HepG2 (cell line): ENCODE results near the gene WNK4. TPM values are rescaled to one million over a fixed set of nuclear protein-coding genes. Genes with fewer than 3 reads are reported as not detected.

Experiments used
- ATF1 ChIP-seq: IDR thresholded peaks from 2 replicates; pipeline ENCODE4 v1.6.1; 2016; ENCODE audit warnings: mild to moderate bottlenecking, control low read depth
- DMTF1 ChIP-seq: sonication (generic); formaldehyde crosslinking; IDR thresholded peaks from 2 replicates; pipeline ENCODE4 v1.4.0; 2020; ENCODE audit warnings: mild to moderate bottlenecking, missing genetic modification reagents
- E2F5 ChIP-seq: sonication (generic); formaldehyde crosslinking; conservative IDR thresholded peaks from 2 replicates; pipeline ENCODE4 v1.4.0; 2020; ENCODE audit warnings: missing genetic modification reagents
- EP300 ChIP-seq, 3 experiments: sonication (generic) in 1 of 3; formaldehyde crosslinking in 1 of 3; IDR thresholded peaks; 2 replicates each; pipeline versions ENCODE4 v1.5.1 to v1.6.1; 2011 to 2020; ENCODE audit warnings: low read depth in 2 of 3, low read length in 2 of 3, borderline replicate concordance in 1 of 3, improper control_type of control experiment in 1 of 3, mild to moderate bottlenecking in 1 of 3, missing genetic modification reagents in 1 of 3, moderate library complexity in 1 of 3
- FOXP1 ChIP-seq, 2 experiments: fragments of 450-650 bp in 1 of 2; IDR thresholded peaks; 2 replicates each; pipeline ENCODE4 v1.6.1; 2017 to 2018; ENCODE audit warnings: antibody characterized with exemption in 1 of 2
- HIVEP1 ChIP-seq: sonication (generic); formaldehyde crosslinking; IDR thresholded peaks from 2 replicates; pipeline ENCODE4 v1.4.0; 2020; ENCODE audit warnings: mild to moderate bottlenecking, missing genetic modification reagents
- HMG20A ChIP-seq: IDR thresholded peaks from 2 replicates; pipeline ENCODE4 v1.6.1; 2016; ENCODE audit warnings: borderline replicate concordance
- MBNL3 ChIP-seq: fragments of 250-450 bp; sonication (Bioruptor Pico); conservative IDR thresholded peaks from 2 replicates; pipeline ENCODE4 v1.8.0; 2022; ENCODE audit warnings: mild to moderate bottlenecking, inconsistent platforms
- NCOA2 ChIP-seq: sonication (generic); formaldehyde crosslinking; IDR thresholded peaks from 2 replicates; pipeline ENCODE4 v1.8.0; 2022; ENCODE audit warnings: inconsistent platforms
- NRL ChIP-seq: sonication (generic); formaldehyde crosslinking; IDR thresholded peaks from 2 replicates; pipeline ENCODE4 v1.5.0; 2020; ENCODE audit warnings: missing genetic modification reagents, mild to moderate bottlenecking, moderate library complexity, borderline replicate concordance
- PLRG1 ChIP-seq: fragments of 450-650 bp; conservative IDR thresholded peaks from 2 replicates; pipeline ENCODE4 v1.6.1; 2016
- SMAD9 ChIP-seq: sonication (generic); formaldehyde crosslinking; IDR thresholded peaks from 2 replicates; pipeline ENCODE4 v1.5.1; 2020; ENCODE audit warnings: mild to moderate bottlenecking, missing genetic modification reagents
- SSRP1 ChIP-seq: IDR thresholded peaks from 2 replicates; pipeline ENCODE4 v1.6.1; 2016; ENCODE audit warnings: control low read depth
- THRA ChIP-seq: sonication (generic); formaldehyde crosslinking; IDR thresholded peaks from 2 replicates; pipeline ENCODE4 v1.4.0; 2020; ENCODE audit warnings: missing genetic modification reagents, borderline replicate concordance
- TSC22D2 ChIP-seq: sonication (generic); formaldehyde crosslinking; IDR thresholded peaks from 2 replicates; pipeline ENCODE4 v1.5.1; 2020; ENCODE audit warnings: missing genetic modification reagents, mild to moderate bottlenecking, borderline replicate concordance
- ZFP62 ChIP-seq: sonication (generic); formaldehyde crosslinking; IDR thresholded peaks from 2 replicates; pipeline ENCODE4 v1.4.0; 2020; ENCODE audit warnings: missing genetic modification reagents
- ZKSCAN8 ChIP-seq: IDR thresholded peaks from 2 replicates; pipeline ENCODE4 v1.6.1; 2016; ENCODE audit warnings: borderline replicate concordance, missing genetic modification reagents, missing compliant biosample characterization
- ZMYM2 ChIP-seq: sonication (generic); formaldehyde crosslinking; IDR thresholded peaks from 2 replicates; pipeline ENCODE4 v1.8.0; 2022; ENCODE audit warnings: mild to moderate bottlenecking, missing genetic modification reagents
- ZNF225 ChIP-seq: sonication (generic); formaldehyde crosslinking; IDR thresholded peaks from 2 replicates; pipeline ENCODE4 v1.4.0; 2020; ENCODE audit warnings: mild to moderate bottlenecking, missing genetic modification reagents
- ZNF276 ChIP-seq: sonication (generic); formaldehyde crosslinking; IDR thresholded peaks from 2 replicates; pipeline ENCODE4 v1.4.0; 2020; ENCODE audit warnings: mild to moderate bottlenecking, low read depth, missing genetic modification reagents
- ZNF749 ChIP-seq: sonication (generic); formaldehyde crosslinking; IDR thresholded peaks from 2 replicates; pipeline ENCODE4 v1.8.0; 2022; ENCODE audit warnings: mild to moderate bottlenecking, missing genetic modification reagents, moderate library complexity, borderline replicate concordance
- ZNF770 ChIP-seq: sonication (generic); formaldehyde crosslinking; IDR thresholded peaks from 2 replicates; pipeline ENCODE4 v1.5.0; 2020; ENCODE audit warnings: mild to moderate bottlenecking, missing genetic modification reagents
- ZNF878 ChIP-seq: sonication (generic); formaldehyde crosslinking; IDR thresholded peaks from 2 replicates; pipeline ENCODE4 v1.8.1; 2023; ENCODE audit warnings: mild to moderate bottlenecking, missing genetic modification reagents, moderate library complexity
- polyA plus RNA-seq, 8 experiments: library from polyadenylated mRNA; depleted of rRNA in 3 of 8; stranded (reverse) in 7 of 8; unstranded in 1 of 8; fragments of >200 nt; fragmentation: Illumina TruSeq in 4 of 8; extraction: Trizol in 4 of 8; gene quantifications; 2 replicates each; pipeline versions ENCODE4 v1.2.1 to v1.2.3, GENCODE V29; 2011 to 2016; ENCODE audit warnings: low read depth in 4 of 8, missing spikeins in 1 of 8, mixed read lengths in 1 of 8; ENCODE audit not compliant: insufficient read depth in 1 of 8
- total RNA-seq, 5 experiments: library from RNA; depleted of rRNA; stranded (reverse); fragments of >200 nt; fragmentation: Illumina TruSeq; extraction: Trizol; gene quantifications; 2 replicates each; pipeline ENCODE4 v1.2.3, GENCODE V29; 2016; ENCODE audit warnings: low read depth in 1 of 5

The WNK4 gene
- total and polyA plus RNA-seq, 2 of the 13 experiments (the other 11 are each of a cell fraction or from before 2014, with no cell fraction given) = 2.7 to 13.7 TPM

GRCh38 chr17:42791948-42792347, 11.5 kb downstream of the WNK4 start (continued):
- TF ChIP-seq DMTF1 (CRISPR knock-in tag) (no peak), THRA (no peak; the same call in 1 of the 2 replicates), ZNF878 (CRISPR knock-in tag) (0 out of 2 replicates have a peak, but pooled peaks have one; percentile 52), E2F5 (no peak), MBNL3 (no peak), HMG20A (peak; percentile 44; the same call in 1 of the 2 replicates), PLRG1 (no peak), ZNF225 (CRISPR knock-in tag) (no peak), ZNF770 (no peak), TSC22D2 (CRISPR knock-in tag) (no peak), NCOA2 (CRISPR knock-in tag) (peak; percentile 36; the same call in 1 of the 2 replicates), SMAD9 (CRISPR knock-in tag) (no peak), SSRP1 (no peak), ZNF749 (no peak), HIVEP1 (CRISPR knock-in tag) (no peak), ZMYM2 (CRISPR knock-in tag) (no peak), ZKSCAN8 (CRISPR knock-in tag) (no peak), FOXP1 (IDR thresholded peaks at IDR 0.05) (0 out of 2 replicates have a peak, but pooled peaks have one; percentile 3), FOXP1 (CRISPR knock-in tag; IDR thresholded peaks at IDR 0.05) (peak; percentile 78; the same call in 1 of the 2 replicates), ZNF276 (CRISPR knock-in tag) (no peak), ZFP62 (CRISPR knock-in tag) (no peak), NRL (CRISPR knock-in tag) (no peak), EP300 (IDR thresholded peaks at IDR 0.05; ENCODE audit: low read depth in 2 of 2, low read length in 2 of 2) (peak in 1 of 2 experiments; percentile 80; a peak in 2 of 4 replicates), EP300 (CRISPR knock-in tag; IDR thresholded peaks at IDR 0.05; ENCODE audit: borderline replicate concordance) (no peak), ATF1 (no peak; the same call in 1 of the 2 replicates)
